Endothelial cell of umbilical vein (primary cell): ENCODE results near the gene KAZN. TPM values are rescaled to one million over a fixed set of nuclear protein-coding genes. Genes with fewer than 3 reads are reported as not detected.

Source experiments
- BruUV-seq: library from RNA; stranded (reverse); fragments of 400-500 nt; replicated peaks from 2 replicates; lab custom pipeline; 2021; lab: Mats Ljungman, UMichigan
- CTCF ChIA-PET: fragments of 300-600, 350-600 bp; sonication (Branson Sonifier 250); formaldehyde crosslinking; loops from one replicate; lab custom pipeline; 2021; ENCODE audit warnings: antibody characterized with exemption, inconsistent platforms; lab: Charles Lee
- POLR2A ChIA-PET: fragments of 300-600, 350-600 bp; sonication (Branson Sonifier 250); formaldehyde crosslinking; loops from one replicate; lab custom pipeline; 2021; ENCODE audit warnings: antibody characterized with exemption, inconsistent platforms; lab: Charles Lee
- DNase-seq: peaks from one replicate; pipeline ENCODE4 v3.0.0-alpha.2; 2011; ENCODE audit warnings: low read depth, low spot score
- FAIRE-seq: peaks from 2 replicates; lab custom pipeline; 2011; peaks lifted over from hg19 to GRCh38; lab: Jason Lieb, UNC
- H2AFZ ChIP-seq: 2 replicates; pipeline ENCODE4 v1.6.0; 2012; ENCODE audit warnings: low read depth, low read length, control low read depth, inconsistent platforms
- H3K27ac ChIP-seq: 2 replicates; pipeline ENCODE4 v1.5.1; 2011; ENCODE audit warnings: low read depth, mild to moderate bottlenecking, control low read depth, low read length, moderate library complexity; ENCODE audit not compliant: insufficient read depth
- H3K27me3 ChIP-seq, 2 experiments: 2 replicates each; pipeline versions ENCODE4 v1.6.0 to v1.6.1; 2011; ENCODE audit warnings: low read length in 2 of 2, mixed read lengths in 1 of 2; ENCODE audit not compliant: control insufficient read depth in 2 of 2, insufficient read depth in 2 of 2
- H3K36me3 ChIP-seq, 2 experiments: 2 replicates in 1 of 2; 3 replicates in 1 of 2; pipeline ENCODE4 v1.5.1; 2011; ENCODE audit warnings: low read length in 2 of 2, mild to moderate bottlenecking in 1 of 2, moderate library complexity in 1 of 2; ENCODE audit not compliant: control insufficient read depth in 2 of 2, insufficient read depth in 2 of 2; ENCODE audit errors: extremely low read depth in 1 of 2
- H3K4me1 ChIP-seq: 3 replicates; pipeline ENCODE4 v1.5.1; 2011; ENCODE audit warnings: mild to moderate bottlenecking, low read length; ENCODE audit not compliant: control insufficient read depth, insufficient read depth; ENCODE audit errors: extremely low read depth
- H3K4me2 ChIP-seq: 2 replicates; pipeline ENCODE4 v1.6.1; 2011; ENCODE audit warnings: low read length, control low read depth, mixed read lengths; ENCODE audit not compliant: insufficient read depth
- H3K4me3 ChIP-seq, 3 experiments: fragments of 200-600 bp in 1 of 3; sonication (generic), shearing (Covaris generic) in 1 of 3; replicated peaks in 1 of 3; 2 replicates each; pipeline ENCODE4 v1.5.1; 2011 to 2016; ENCODE audit warnings: control low read depth in 3 of 3, low read length in 3 of 3, mild to moderate bottlenecking in 2 of 3, inconsistent platforms in 1 of 3, low read depth in 1 of 3, moderate library complexity in 1 of 3; ENCODE audit not compliant: insufficient read depth in 1 of 3
- H3K79me2 ChIP-seq: 2 replicates; pipeline ENCODE4 v1.6.0; 2012; ENCODE audit warnings: low read length, inconsistent platforms; ENCODE audit not compliant: control insufficient read depth, insufficient read depth
- H3K9ac ChIP-seq: replicated peaks from 2 replicates; pipeline ENCODE3; 2011; ENCODE audit warnings: low read length, control low read depth; ENCODE audit not compliant: insufficient read depth; ENCODE audit errors: extremely low read depth
- H3K9me1 ChIP-seq: replicated peaks from 3 replicates; pipeline ENCODE4 v1.6.0; 2011; ENCODE audit warnings: mild to moderate bottlenecking, low read length; ENCODE audit not compliant: control insufficient read depth, insufficient read depth; ENCODE audit errors: extremely low read depth
- H3K9me3 ChIP-seq: replicated peaks from 2 replicates; pipeline ENCODE4 v1.5.1; 2012; ENCODE audit warnings: low read length, inconsistent platforms; ENCODE audit not compliant: control insufficient read depth, insufficient read depth
- H4K20me1 ChIP-seq: replicated peaks from 2 replicates; pipeline ENCODE3; 2011; ENCODE audit warnings: mild to moderate bottlenecking, low read length; ENCODE audit not compliant: control insufficient read depth, insufficient read depth; ENCODE audit errors: extremely low read depth
- CTCF ChIP-seq, 2 donors: IDR thresholded peaks; 1 replicate in 1 of 2; 2 replicates in 1 of 2; pipeline ENCODE4 v1.5.1; 2011; ENCODE audit warnings: low read length in 2 of 2, mild to moderate bottlenecking in 2 of 2, moderate library complexity in 2 of 2, control low read depth in 1 of 2, inconsistent platforms in 1 of 2, low read depth in 1 of 2; ENCODE audit not compliant: insufficient read depth in 1 of 2; ENCODE audit errors: extremely low read depth in 1 of 2
- EZH2 ChIP-seq: IDR thresholded peaks from 2 replicates; pipeline ENCODE4 v1.6.1; 2012; ENCODE audit warnings: borderline replicate concordance, low read depth, mild to moderate bottlenecking, moderate library complexity, low read length, inconsistent platforms; ENCODE audit not compliant: severe bottlenecking
- FOS ChIP-seq: IDR thresholded peaks from 2 replicates; pipeline ENCODE4 v1.6.1; 2011; ENCODE audit warnings: mild to moderate bottlenecking, low read length, moderate library complexity, borderline replicate concordance; ENCODE audit not compliant: insufficient read depth
- GATA2 ChIP-seq: IDR thresholded peaks from 2 replicates; pipeline ENCODE4 v1.7.0; 2011; ENCODE audit warnings: low read depth, mild to moderate bottlenecking, moderate library complexity, mixed read lengths, low read length; ENCODE audit not compliant: insufficient read length, insufficient read depth
- JUN ChIP-seq: IDR thresholded peaks from 2 replicates; pipeline ENCODE4 v1.6.1; 2011; ENCODE audit warnings: borderline replicate concordance, low read depth; ENCODE audit not compliant: insufficient read length, insufficient read depth
- MAX ChIP-seq: IDR thresholded peaks from 2 replicates; pipeline ENCODE4 v1.6.1; 2011; ENCODE audit not compliant: insufficient read depth, insufficient read length
- MYC ChIP-seq: IDR thresholded peaks from one replicate; pipeline ENCODE4 v1.6.1; 2011; ENCODE audit warnings: mild to moderate bottlenecking, low read depth, low read length
- POLR2A ChIP-seq: IDR thresholded peaks from 2 replicates; pipeline ENCODE4 v1.6.1; 2012; ENCODE audit warnings: low read depth, mild to moderate bottlenecking, control low read depth, low read length
- POLR2AphosphoS5 ChIP-seq: IDR thresholded peaks from 2 replicates; pipeline ENCODE4 v1.6.1; 2012; ENCODE audit warnings: low read depth, mild to moderate bottlenecking, control low read depth, low read length, moderate library complexity; ENCODE audit not compliant: insufficient read depth
- dilution Hi-C: fragments of 300-500 bp; cut with MboI; formaldehyde crosslinking; loops from one replicate; pipeline ENCODE4 v1.15.0; 2019; ENCODE audit warnings: low sequenced_read_pairs; ENCODE audit not compliant: extremely low pct_ligation_motif_present
- intact Hi-C: fragments of 100-400 bp; cut with micrococcal nuclease; formaldehyde crosslinking; loops from one replicate; pipeline ENCODE4 v1.10.0; 2022
- polyA plus RNA-seq, 4 experiments: library from polyadenylated mRNA; depleted of rRNA in 3 of 4; stranded (reverse) in 3 of 4; unstranded in 1 of 4; fragments of >200 nt; gene quantifications; 2 replicates each; pipeline versions ENCODE4 v1.2.1 to v1.2.3, GENCODE V29; 2011 to 2012; ENCODE audit warnings: missing spikeins in 1 of 4
- total RNA-seq: library from RNA; stranded (reverse); gene quantifications from 2 replicates; pipeline ENCODE4 v1.2.3, GENCODE V29; 2021

The KAZN gene
- total and polyA plus RNA-seq, 2 donors (not counting 3 experiments of a cell fraction or from before 2014, with no cell fraction given) = 1.6 to 5.8 TPM

- Histone ChIP-seq H3K27me3 (no peaks in the 10 kb centered on the region), H3K79me2 (no peaks in the 10 kb centered on the region), H3K4me1 (no peaks in the 10 kb centered on the region), H3K36me3 (no peaks in the 10 kb centered on the region), H3K9me1 (no peaks in the 10 kb centered on the region), H3K9me3 (peaks cover 4% of the 10 kb centered on the region), H3K9ac (no peak overlapping the region), H3K4me2 (no peak overlapping the region), H3K4me3 (no peak overlapping the region), H4K20me1 (no peaks in the 10 kb centered on the region), H3K27ac (no peak overlapping the region), H2AFZ (no peak overlapping the region)
- no TSS peak for BruUV-seq
- dilution Hi-C loops = no loop called here
- POLR2A ChIA-PET = no interaction called here
- DNase-seq (no peak), FAIRE-seq (no peak)
- no peak for TF ChIP-seq CTCF (IDR thresholded peaks at IDR 0.05; ENCODE audit: extremely low read depth in 1 of 2, insufficient read depth in 1 of 2, low read depth in 1 of 2, low read length in 2 of 2)
- no peak for TF ChIP-seq MYC
- TF ChIP-seq GATA2 = no peak
- TF ChIP-seq FOS = no peak
- TF ChIP-seq EZH2 = no peak
- TF ChIP-seq POLR2A = no peak
- TF ChIP-seq MAX = no peak
- no peak for TF ChIP-seq POLR2AphosphoS5
- no peak for TF ChIP-seq JUN
- intact Hi-C loops = no loop called here
- CTCF ChIA-PET = no interaction called here
These were observed 44.2 kb downstream of the KAZN start for GRCh38 chr1:14642712-14643111.
